Inflammatory macrophage treated with lipopolysaccharide for 4 hours (primary cell): Measurements from ENCODE around the gene TTLL11.
A peak's percentile ranks its signal among the peaks of the same experiment; 100 is the strongest.

Source experiments
- DNase-seq: peaks from one replicate; pipeline ENCODE4 v3.0.0-alpha.2; 2020

TTLL11 gene

GRCh38 chr9:121871431-121872025, 221.6 kb downstream of the TTLL11 start:
- no peak for DNase-seq

GRCh38 chr9:121870271-121870670, 222.8 kb downstream of the TTLL11 start:
- DNase-seq: no peak

GRCh38 chr9:121868626-121869025, 224.5 kb downstream of the TTLL11 start:
- DNase-seq: peak; percentile 4

GRCh38 chr9:121866927-121867326, 226.2 kb downstream of the TTLL11 start:
- no peak for DNase-seq

- DNase-seq: no peak
Observed at GRCh38 chr9:121865884-121866283, 227.2 kb downstream of the TTLL11 start.

GRCh38 chr9:121865060-121865459, 228.0 kb downstream of the TTLL11 start:
- DNase-seq: no peak

GRCh38 chr9:121863955-121864354, 229.2 kb downstream of the TTLL11 start:
- DNase-seq: no peak

- no peak for DNase-seq
Observed at GRCh38 chr9:121862371-121863332, 230.5 kb downstream of the TTLL11 start.

- DNase-seq: peak; percentile 69
Observed at GRCh38 chr9:121861501-121862180, 231.5 kb downstream of the TTLL11 start.

- no peak for DNase-seq
Observed at GRCh38 chr9:121860744-121861143, 232.4 kb downstream of the TTLL11 start.

GRCh38 chr9:121860213-121860612, 232.9 kb downstream of the TTLL11 start:
- no peak for DNase-seq

- DNase-seq: no peak
Observed at GRCh38 chr9:121859646-121860045, 233.5 kb downstream of the TTLL11 start.

- DNase-seq: no peak
Observed at GRCh38 chr9:121858788-121859187, 234.3 kb downstream of the TTLL11 start.

- DNase-seq: no peak
Observed at GRCh38 chr9:121857928-121858327, 235.2 kb downstream of the TTLL11 start.

- no peak for DNase-seq
Observed at GRCh38 chr9:121855476-121855875, 237.6 kb downstream of the TTLL11 start.

GRCh38 chr9:121853617-121854395, 239.3 kb downstream of the TTLL11 start:
- no peak for DNase-seq

- no peak for DNase-seq
Observed at GRCh38 chr9:121852651-121853616, 240.2 kb downstream of the TTLL11 start.

- no peak for DNase-seq
Observed at GRCh38 chr9:121852241-121852640, 240.9 kb downstream of the TTLL11 start.

GRCh38 chr9:121851641-121852091, 241.4 kb downstream of the TTLL11 start:
- DNase-seq: no peak

GRCh38 chr9:121850366-121850765, 242.7 kb downstream of the TTLL11 start:
- DNase-seq: no peak

GRCh38 chr9:121849554-121849953, 243.6 kb downstream of the TTLL11 start:
- DNase-seq: no peak
